GM18867 (cell line): ENCODE measurements around the gene KLHL28.
A peak's percentile ranks its signal among the peaks of the same experiment; 100 is the strongest.

ENCODE experiments used
- ATAC-seq: cut with Tn5 transposase; IDR thresholded peaks from one replicate; pipeline ENCODE4 v1.9.1; 2021; ENCODE audit warnings: mild to moderate bottlenecking, moderate library complexity; ENCODE audit not compliant: unreplicated experiment

KLHL28 gene, protein sequence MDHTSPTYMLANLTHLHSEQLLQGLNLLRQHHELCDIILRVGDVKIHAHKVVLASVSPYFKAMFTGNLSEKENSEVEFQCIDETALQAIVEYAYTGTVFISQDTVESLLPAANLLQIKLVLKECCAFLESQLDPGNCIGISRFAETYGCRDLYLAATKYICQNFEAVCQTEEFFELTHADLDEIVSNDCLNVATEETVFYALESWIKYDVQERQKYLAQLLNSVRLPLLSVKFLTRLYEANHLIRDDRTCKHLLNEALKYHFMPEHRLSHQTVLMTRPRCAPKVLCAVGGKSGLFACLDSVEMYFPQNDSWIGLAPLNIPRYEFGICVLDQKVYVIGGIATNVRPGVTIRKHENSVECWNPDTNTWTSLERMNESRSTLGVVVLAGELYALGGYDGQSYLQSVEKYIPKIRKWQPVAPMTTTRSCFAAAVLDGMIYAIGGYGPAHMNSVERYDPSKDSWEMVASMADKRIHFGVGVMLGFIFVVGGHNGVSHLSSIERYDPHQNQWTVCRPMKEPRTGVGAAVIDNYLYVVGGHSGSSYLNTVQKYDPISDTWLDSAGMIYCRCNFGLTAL

GRCh38 chr14:44961554-44962333, at the start of gene KLHL28, which contains the start of gene TOGARAM1:
TSS of gene KLHL28 (minus strand) at chr14:44961947. CDS start at chr14:44945928, 16,019 bp downstream.
TSS of gene TOGARAM1 (plus strand) at chr14:44962190. CDS start at chr14:44962422, 232 bp downstream.
- ATAC-seq = peak; percentile 92

DNA sequence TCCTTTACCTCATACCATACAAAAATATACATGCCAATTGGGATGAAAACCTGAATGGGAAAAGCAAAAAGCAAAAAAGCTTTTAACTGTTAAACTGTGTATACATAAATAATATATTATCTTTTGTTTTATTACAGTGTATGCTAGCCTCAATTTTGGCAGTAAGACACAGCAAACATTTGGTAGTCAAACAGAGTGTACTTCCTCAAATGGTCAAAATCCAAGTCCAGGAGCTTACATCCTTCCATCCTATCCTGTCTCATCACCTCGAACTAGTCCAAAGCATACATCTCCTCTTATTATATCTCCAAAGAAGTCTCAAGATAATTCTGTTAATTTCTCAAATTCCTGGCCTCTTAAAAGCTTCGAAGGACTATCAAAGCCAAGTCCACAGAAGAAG, 42.2 kb upstream of the KLHL28 start:
- ATAC-seq = no peak

DNA sequence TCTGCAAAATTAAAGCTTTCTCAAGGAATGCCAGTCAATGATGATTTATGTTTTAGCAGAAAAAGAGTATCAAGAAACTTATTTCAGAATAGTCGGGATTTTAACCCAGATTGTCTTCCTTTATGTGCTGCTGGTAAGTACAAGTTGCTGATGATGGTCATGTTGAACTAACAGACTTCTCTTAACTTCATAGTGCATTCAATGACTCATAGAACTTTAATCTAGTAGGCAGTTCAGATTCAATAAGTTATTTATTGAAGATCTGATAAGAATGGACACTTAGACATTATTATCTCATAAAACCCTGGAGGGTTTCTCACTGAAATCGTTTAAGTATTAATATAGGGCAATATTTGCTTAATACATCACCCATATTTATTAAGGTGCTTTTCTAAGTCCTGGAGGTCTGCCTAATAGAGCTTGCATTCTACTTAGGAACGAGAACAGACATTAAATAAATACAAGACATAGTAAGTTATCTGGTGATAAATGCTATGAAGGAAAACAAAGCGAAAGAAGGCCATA, 34.1 kb upstream of the KLHL28 start:
- ATAC-seq = no peak

DNA sequence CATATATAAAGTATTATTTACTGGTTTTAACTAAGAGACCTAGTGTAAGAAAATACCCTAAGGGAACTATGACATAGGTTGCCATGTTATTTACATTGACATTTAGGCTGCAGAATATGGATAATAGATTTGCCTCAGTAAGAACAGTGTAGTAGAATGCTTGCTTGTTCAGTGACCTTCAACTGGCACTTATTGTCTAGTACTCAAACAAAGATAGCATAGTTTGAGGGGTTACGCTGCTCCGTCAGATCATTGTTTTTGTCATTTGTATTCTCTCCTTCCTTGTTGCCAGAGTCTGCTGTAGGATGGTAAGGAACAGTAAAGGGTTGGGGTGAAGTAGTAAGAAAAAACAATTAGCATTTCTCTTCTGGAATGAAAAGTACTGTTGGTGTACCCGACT, 33.4 kb upstream of the KLHL28 start:
- ATAC-seq = no peak

GRCh38 chr14:44990533-44990932, 28.8 kb upstream of the KLHL28 start:
- no peak for ATAC-seq

DNA sequence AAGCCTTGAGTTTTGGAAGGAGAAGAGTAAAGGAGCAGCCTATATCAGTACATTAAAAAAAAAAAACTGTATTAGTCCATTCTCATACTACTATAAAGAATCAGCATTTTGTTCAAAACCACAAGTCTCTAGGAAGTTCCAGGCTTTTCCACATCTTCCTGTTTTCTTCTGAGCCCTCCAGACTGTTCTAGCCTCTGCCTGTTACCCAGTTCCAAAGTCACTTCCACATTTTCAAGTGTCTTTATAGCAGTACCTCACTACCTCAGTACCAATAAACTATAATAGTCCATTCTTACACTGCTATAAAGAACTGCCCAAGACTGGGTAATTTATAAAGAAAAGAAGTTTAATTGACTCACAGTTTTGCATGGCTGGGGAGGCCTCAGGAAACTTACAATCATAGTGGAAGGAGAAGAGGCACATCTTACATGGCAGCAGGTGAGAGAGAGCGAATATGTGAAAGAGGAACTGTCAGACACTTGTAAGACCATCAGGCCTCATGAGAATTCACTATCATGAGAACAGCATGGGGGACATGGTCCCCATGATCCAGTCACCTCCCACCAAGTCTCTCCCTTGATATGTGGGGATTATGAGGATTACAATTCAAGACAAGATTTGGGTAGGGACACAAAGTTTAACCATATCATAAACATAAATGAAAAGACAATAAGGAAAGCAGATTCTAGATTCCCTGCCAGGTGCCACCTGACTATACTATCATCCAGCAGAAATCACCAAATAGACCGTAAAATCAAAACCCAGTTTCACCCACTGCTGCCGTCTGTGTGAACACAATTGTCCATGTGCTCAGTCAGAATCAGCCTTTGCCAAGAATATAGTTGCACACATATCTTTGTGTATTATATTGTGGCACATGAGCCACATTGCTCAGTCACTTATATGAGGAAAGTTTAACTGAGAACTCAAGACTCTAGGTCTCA, 28.0 kb upstream of the KLHL28 start:
- no peak for ATAC-seq

DNA sequence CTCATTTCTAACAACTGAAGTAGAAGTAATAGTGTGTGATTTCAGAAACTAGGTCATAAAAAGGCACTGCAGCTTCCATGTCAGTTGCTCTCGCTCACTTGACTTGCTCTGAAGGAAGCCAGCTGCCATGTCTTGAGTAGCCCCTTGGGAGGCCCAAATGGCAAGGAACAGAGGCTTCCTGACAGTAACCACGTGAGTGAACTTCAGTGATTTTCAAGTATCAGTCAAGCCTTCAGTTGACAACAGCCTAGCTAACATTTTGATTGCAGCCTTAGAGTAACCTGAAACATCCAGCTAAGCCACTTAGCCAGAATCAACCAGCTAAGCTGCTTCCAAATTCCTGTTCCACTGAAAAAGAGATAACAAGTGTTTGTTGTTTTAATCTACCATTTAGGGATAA, 26.9 kb upstream of the KLHL28 start:
- no peak for ATAC-seq

DNA sequence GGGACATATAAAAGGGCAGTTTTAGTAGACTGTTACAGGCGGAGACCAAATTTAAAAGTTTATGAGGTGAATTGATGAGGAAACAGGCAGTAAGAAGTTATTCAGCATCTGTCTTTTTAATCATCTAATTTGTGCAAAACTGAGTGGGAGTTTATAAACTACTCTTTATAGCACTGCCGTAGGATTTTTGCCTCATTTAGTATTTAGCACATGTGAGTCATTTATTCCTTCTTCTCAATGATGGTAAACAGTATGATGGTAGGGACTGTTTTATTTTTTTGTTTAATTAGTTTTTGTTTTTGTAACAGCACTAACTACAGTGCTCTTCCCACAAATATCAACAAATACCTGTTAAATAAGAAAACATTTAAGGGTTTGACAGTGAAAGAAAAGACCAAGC, 20.8 kb upstream of the KLHL28 start:
- no peak for ATAC-seq

DNA sequence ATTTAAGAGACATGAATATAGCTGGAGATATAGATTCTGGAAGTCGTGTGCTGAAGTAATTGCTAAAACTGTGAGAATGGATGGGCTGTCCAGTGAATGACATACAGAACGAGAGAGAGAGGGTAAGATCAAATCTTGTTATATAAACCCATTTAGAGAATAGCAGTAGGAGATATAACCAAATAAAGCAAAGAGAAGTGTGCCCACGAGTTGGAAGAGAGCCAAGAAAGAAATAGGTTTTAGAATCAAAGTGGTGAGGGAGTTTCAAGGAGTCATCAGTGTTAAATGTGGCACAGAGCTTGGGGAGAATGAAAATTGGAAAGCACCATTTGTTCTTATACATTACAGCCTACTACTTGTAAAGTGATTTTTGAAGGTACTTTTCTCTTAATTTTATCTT, 19.5 kb upstream of the KLHL28 start:
- no peak for ATAC-seq

GRCh38 chr14:44979740-44980356, 18.1 kb upstream of the KLHL28 start:
- no peak for ATAC-seq

DNA sequence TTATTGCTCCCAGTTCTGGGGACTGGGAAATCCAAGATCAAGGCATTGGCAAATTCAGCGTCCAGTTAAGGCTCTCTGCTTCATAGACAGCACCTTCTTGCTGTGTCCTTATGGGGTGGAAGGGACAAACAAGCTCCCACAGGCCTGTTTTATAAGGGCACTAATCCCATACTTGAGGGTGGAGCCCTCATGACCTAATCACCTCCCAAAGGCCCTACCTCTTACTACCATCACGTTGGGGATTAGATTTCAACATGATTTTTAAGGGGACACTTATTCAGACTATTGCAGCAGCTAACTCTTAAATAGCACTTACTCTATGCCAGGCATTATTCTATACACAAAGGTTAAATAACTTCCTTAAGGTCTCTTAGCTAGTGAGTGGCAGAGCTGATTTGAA, 17.5 kb upstream of the KLHL28 start:
- ATAC-seq = no peak

- ATAC-seq = no peak
Observed at GRCh38 chr14:44971459-44971858, 9.7 kb upstream of the KLHL28 start.

DNA sequence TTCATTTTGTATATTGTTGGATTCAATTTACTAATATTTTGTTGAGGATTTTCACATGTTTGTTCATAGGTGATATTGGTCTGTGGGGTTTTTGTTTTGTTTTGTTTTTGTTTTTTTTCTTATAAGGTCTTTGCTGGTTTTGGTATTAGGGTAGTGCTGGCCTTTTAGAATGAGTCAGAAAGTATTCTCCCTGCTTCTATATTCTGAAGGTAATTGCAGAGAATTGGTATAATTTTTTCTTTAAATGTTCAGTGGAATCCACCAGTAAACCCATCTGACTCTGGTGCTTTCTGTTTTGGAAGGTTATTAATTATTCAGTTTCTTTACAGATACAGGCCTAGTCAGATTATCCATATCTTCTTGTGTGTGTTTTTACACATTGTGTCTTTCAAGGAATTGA, 9.2 kb upstream of the KLHL28 start:
- ATAC-seq = no peak

DNA sequence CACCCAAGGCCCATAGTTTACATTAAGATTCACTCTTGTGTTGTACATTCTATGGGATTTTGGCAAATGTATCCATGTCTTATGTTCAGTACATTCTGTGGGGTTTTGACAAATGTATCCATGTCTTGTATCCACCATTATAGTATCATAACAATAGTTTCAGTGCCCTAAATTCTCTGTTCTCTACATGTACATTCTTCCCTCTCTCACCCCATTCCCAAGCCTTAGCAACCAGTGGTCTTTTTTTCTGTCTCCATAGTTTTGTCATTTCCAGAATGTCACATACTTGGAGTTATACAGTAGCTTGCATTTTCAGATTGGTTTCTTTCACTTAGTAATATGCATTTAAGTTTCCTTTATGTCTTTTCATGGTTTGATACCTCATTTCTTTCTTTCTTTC, 7.0 kb upstream of the KLHL28 start:
- no peak for ATAC-seq

GRCh38 chr14:44966601-44967336, 5.0 kb upstream of the KLHL28 start:
- no peak for ATAC-seq

DNA sequence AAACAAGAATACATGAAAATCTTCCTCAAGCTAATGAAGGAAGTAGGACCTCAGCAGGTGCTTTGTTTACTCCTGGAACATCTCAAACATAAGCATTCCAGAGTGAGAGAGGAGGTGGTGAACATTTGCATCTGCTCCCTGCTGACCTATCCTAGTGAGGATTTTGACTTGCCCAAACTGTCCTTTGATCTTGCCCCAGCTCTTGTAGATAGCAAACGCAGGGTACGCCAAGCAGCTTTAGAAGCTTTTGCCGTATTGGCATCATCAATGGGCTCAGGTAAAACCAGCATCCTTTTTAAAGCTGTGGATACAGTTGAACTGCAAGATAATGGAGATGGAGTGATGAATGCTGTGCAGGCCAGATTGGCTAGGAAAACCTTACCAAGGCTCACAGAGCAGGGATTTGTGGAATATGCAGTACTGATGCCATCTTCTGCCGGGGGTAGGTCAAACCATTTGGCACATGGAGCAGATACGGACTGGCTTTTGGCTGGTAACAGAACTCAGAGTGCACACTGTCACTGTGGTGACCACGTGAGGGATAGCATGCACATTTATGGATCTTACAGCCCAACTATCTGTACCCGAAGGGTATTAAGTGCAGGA, 2.1 kb upstream of the KLHL28 start:
- no peak for ATAC-seq

GRCh38 chr14:44963044-44963528, 1.3 kb upstream of the KLHL28 start:
- ATAC-seq = no peak

DNA sequence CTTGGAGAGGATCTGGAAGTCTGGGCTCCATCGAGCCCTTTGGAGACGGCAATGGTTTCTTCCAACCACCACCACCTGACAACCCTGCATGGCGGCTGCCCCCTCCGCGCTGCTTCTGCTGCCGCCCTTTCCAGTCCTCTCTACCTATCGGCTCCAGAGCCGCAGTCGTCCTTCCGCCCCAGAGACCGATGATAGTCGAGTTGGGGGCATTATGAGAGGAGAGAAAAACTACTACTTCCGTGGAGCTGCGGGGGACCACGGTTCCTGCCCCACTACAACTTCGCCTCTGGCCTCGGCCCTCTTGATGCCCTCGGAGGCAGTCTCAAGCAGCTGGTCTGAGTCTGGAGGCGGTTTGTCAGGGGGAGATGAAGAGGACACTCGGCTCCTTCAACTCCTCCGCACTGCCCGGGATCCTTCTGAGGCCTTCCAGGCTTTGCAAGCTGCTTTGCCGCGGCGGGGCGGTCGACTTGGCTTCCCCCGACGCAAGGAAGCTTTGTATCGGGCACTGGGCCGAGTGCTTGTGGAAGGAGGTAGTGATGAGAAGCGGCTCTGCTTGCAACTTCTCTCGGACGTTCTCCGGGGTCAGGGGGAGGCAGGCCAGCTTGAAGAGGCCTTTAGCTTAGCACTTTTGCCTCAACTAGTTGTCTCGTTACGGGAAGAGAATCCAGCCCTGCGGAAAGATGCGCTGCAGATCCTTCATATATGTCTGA, 742 bp upstream of the KLHL28 start:
- ATAC-seq = peak; percentile 32
